WTC11 (cell line): Measurements from ENCODE around the gene RRP1. TPM values are rescaled to one million over a fixed set of nuclear protein-coding genes. Genes with fewer than 3 reads are reported as not detected.

Experiments used
- ATAC-seq: fragments of 200-7000 bp; cut with Tn5 transposase; 2 replicates; pipeline ENCODE4 v1.10.0; 2021; ENCODE audit warnings: mild to moderate bottlenecking, moderate library complexity
- CTCF ChIA-PET: fragments of 300-600 bp; sonication (Branson Sonifier 250); formaldehyde crosslinking; loops from one replicate; lab custom pipeline; 2021; ENCODE audit warnings: antibody characterized with exemption; lab: Charles Lee
- POLR2A ChIA-PET: fragments of 350-600 bp; sonication (Branson Sonifier 250); formaldehyde crosslinking; loops from one replicate; lab custom pipeline; 2021; ENCODE audit warnings: antibody characterized with exemption; lab: Charles Lee
- DNase-seq: peaks from one replicate; pipeline ENCODE4 v3.0.0; 2021; ENCODE audit warnings: low spot score
- H3K27ac Mint-ChIP-seq: 2 replicates; pipeline ENCODE4 v1.8.0; 2021; ENCODE audit warnings: mixed read lengths
- H3K27me3 Mint-ChIP-seq: 2 replicates; pipeline ENCODE4 v1.8.0; 2021; ENCODE audit warnings: low read depth, mild to moderate bottlenecking, moderate library complexity, mixed read lengths
- H3K36me3 Mint-ChIP-seq: 2 replicates; pipeline ENCODE4 v1.8.0; 2021; ENCODE audit warnings: mixed read lengths
- H3K4me1 Mint-ChIP-seq: 2 replicates; pipeline ENCODE4 v1.8.0; 2022; ENCODE audit warnings: mixed read lengths
- H3K4me3 Mint-ChIP-seq: 2 replicates; pipeline ENCODE4 v1.8.0; 2021; ENCODE audit warnings: mild to moderate bottlenecking, moderate library complexity, mixed read lengths
- H3K9me3 Mint-ChIP-seq: 2 replicates; pipeline ENCODE4 v1.8.0; 2021; ENCODE audit warnings: mixed read lengths
- E2F1 ChIP-seq: sonication (generic); formaldehyde crosslinking; IDR thresholded peaks from 2 replicates; pipeline ENCODE4 v1.8.0; 2022; ENCODE audit warnings: mild to moderate bottlenecking, missing genetic modification reagents
- FOXJ3 ChIP-seq: sonication (generic); formaldehyde crosslinking; IDR thresholded peaks from 2 replicates; pipeline ENCODE4 v1.9.0; 2021; ENCODE audit warnings: missing genetic modification reagents, mild to moderate bottlenecking, borderline replicate concordance
- IRF2 ChIP-seq: sonication (generic); formaldehyde crosslinking; IDR thresholded peaks from 2 replicates; pipeline ENCODE4 v1.8.0; 2022; ENCODE audit warnings: low read depth, missing genetic modification reagents, borderline replicate concordance
- JUN ChIP-seq: sonication (generic); formaldehyde crosslinking; IDR thresholded peaks from 2 replicates; pipeline ENCODE4 v1.8.0; 2023; ENCODE audit warnings: mild to moderate bottlenecking, missing genetic modification reagents
- KAT7 ChIP-seq: sonication (generic); formaldehyde crosslinking; IDR thresholded peaks from 2 replicates; pipeline ENCODE4 v1.8.1; 2023; ENCODE audit warnings: missing genetic modification reagents, mild to moderate bottlenecking, borderline replicate concordance
- MLX ChIP-seq: sonication (generic); formaldehyde crosslinking; IDR thresholded peaks from 2 replicates; pipeline ENCODE4 v1.8.1; 2023; ENCODE audit warnings: mild to moderate bottlenecking, missing genetic modification reagents, moderate library complexity
- MYBL2 ChIP-seq: sonication (generic); formaldehyde crosslinking; IDR thresholded peaks from 2 replicates; pipeline ENCODE4 v1.8.1; 2023; ENCODE audit warnings: mild to moderate bottlenecking, moderate library complexity, missing genetic modification reagents
- NFE2L1 ChIP-seq: sonication (generic); formaldehyde crosslinking; IDR thresholded peaks from 2 replicates; pipeline ENCODE4 v1.8.1; 2023; ENCODE audit warnings: missing genetic modification reagents
- NR2C2 ChIP-seq: sonication (generic); formaldehyde crosslinking; IDR thresholded peaks from 2 replicates; pipeline ENCODE4 v1.8.0; 2022; ENCODE audit warnings: mild to moderate bottlenecking, missing genetic modification reagents
- SOX15 ChIP-seq: fragments of 250-450 bp; sonication (Bioruptor Pico); IDR thresholded peaks from 2 replicates; pipeline ENCODE4 v1.9.0; 2021; ENCODE audit warnings: mild to moderate bottlenecking
- SP1 ChIP-seq: sonication (generic); formaldehyde crosslinking; conservative IDR thresholded peaks from 2 replicates; pipeline ENCODE4 v1.8.1; 2022; ENCODE audit warnings: missing genetic modification reagents
- TCF7 ChIP-seq: sonication (generic); formaldehyde crosslinking; IDR thresholded peaks from 2 replicates; pipeline ENCODE4 v1.8.0; 2022; ENCODE audit warnings: mild to moderate bottlenecking, low read depth, missing genetic modification reagents, moderate library complexity
- TEAD4 ChIP-seq: sonication (generic); formaldehyde crosslinking; IDR thresholded peaks from 2 replicates; pipeline ENCODE4 v1.8.0; 2022; ENCODE audit warnings: mild to moderate bottlenecking, missing genetic modification reagents
- USF2 ChIP-seq: sonication (generic); formaldehyde crosslinking; IDR thresholded peaks from 2 replicates; pipeline ENCODE4 v1.8.1; 2023; ENCODE audit warnings: mild to moderate bottlenecking, missing genetic modification reagents, moderate library complexity
- ZBTB21 ChIP-seq: sonication (generic); formaldehyde crosslinking; IDR thresholded peaks from 2 replicates; pipeline ENCODE4 v1.8.1; 2023; ENCODE audit warnings: mild to moderate bottlenecking, missing genetic modification reagents, borderline replicate concordance
- ZNF121 ChIP-seq: sonication (generic); formaldehyde crosslinking; IDR thresholded peaks from 2 replicates; pipeline ENCODE4 v1.8.0; 2023; ENCODE audit warnings: missing genetic modification reagents
- ZNF317 ChIP-seq: sonication (generic); formaldehyde crosslinking; IDR thresholded peaks from 2 replicates; pipeline ENCODE4 v1.8.1; 2023; ENCODE audit warnings: low read depth, mild to moderate bottlenecking, moderate library complexity, missing genetic modification reagents, borderline replicate concordance
- ZNF423 ChIP-seq: fragments of 250-450 bp; sonication (Bioruptor Pico); IDR thresholded peaks from 2 replicates; pipeline ENCODE4 v2.1.2; 2022; ENCODE audit warnings: mild to moderate bottlenecking, moderate library complexity
- ZNF512 ChIP-seq: sonication (generic); formaldehyde crosslinking; IDR thresholded peaks from 2 replicates; pipeline ENCODE4 v1.8.1; 2022; ENCODE audit warnings: missing genetic modification reagents, borderline replicate concordance
- ZNF532 ChIP-seq: fragments of 250-450 bp; sonication (Bioruptor Pico); IDR thresholded peaks from 2 replicates; pipeline ENCODE4 v1.9.0; 2021; ENCODE audit warnings: mild to moderate bottlenecking, borderline replicate concordance
- total RNA-seq: library from RNA; stranded (reverse); gene quantifications from 3 replicates; pipeline ENCODE4 v1.2.3, GENCODE V29; 2021

Gene RRP1
- total RNA-seq, 1 experiment from 2014 or later: 53.0 TPM

GRCh38 chr21:43797925-43798715 is 8.7 kb downstream of the RRP1 start:
- no peak overlapping the region for H3K27ac Mint-ChIP-seq
- H3K9me3 Mint-ChIP-seq: no peaks in the 10 kb centered on the region
- ChIA-PET CTCF (no interaction called here), POLR2A (no interaction called here)
- H3K36me3 Mint-ChIP-seq: peaks cover 79% of the 10 kb centered on the region
- DNase-seq (no peak), ATAC-seq (no peak)
- no peaks in the 10 kb centered on the region for H3K27me3 Mint-ChIP-seq
- TF ChIP-seq TEAD4 (CRISPR knock-in tag) (no peak), NR2C2 (CRISPR knock-in tag) (no peak)
- no peaks in the 10 kb centered on the region for H3K4me1 Mint-ChIP-seq
- H3K4me3 Mint-ChIP-seq: no peak overlapping the region

GRCh38 chr21:43799301-43799840 is 10.0 kb downstream of the RRP1 start:
- H3K4me3 Mint-ChIP-seq: no peak overlapping the region
- ATAC-seq: no peak
- no peaks in the 10 kb centered on the region for H3K9me3 Mint-ChIP-seq
- no peak overlapping the region for H3K27ac Mint-ChIP-seq
- no peak for DNase-seq
- ChIA-PET CTCF (no interaction called here), POLR2A (no interaction called here)
- TF ChIP-seq MLX (CRISPR knock-in tag) (no peak), MYBL2 (CRISPR knock-in tag) (no peak), ZNF317 (no peak), ZNF532 (CRISPR knock-in tag) (no peak), FOXJ3 (CRISPR knock-in tag) (no peak), SP1 (CRISPR knock-in tag) (no peak), USF2 (CRISPR knock-in tag) (no peak), KAT7 (no peak), IRF2 (CRISPR knock-in tag) (no peak), ZNF512 (CRISPR knock-in tag) (no peak), NFE2L1 (no peak), TCF7 (no peak), JUN (CRISPR knock-in tag) (no peak), ZNF121 (no peak), SOX15 (CRISPR knock-in tag) (no peak), E2F1 (CRISPR knock-in tag) (no peak), ZBTB21 (CRISPR knock-in tag) (no peak), ZNF423 (CRISPR knock-in tag) (no peak)
- peaks cover 76% of the 10 kb centered on the region for H3K36me3 Mint-ChIP-seq
- no peaks in the 10 kb centered on the region for H3K27me3 Mint-ChIP-seq
- H3K4me1 Mint-ChIP-seq: no peaks in the 10 kb centered on the region
